Liver (tissue), 3 donors: ENCODE measurements around the gene EVA1C.

ENCODE experiments used
- CTCF ChIP-seq: fragments of 150-350 bp; IDR thresholded peaks from 2 replicates; pipeline ENCODE4 v1.5.1; 2017; ENCODE audit warnings: improper control_type of control experiment, low read depth, low read length; ENCODE audit not compliant: missing input control
- GABPA ChIP-seq, 2 donors: IDR thresholded peaks in 1 of 2; conservative IDR thresholded peaks in 1 of 2; 2 replicates each; pipeline ENCODE4 v1.6.1; 2016; ENCODE audit warnings: antibody characterized with exemption in 2 of 2, mild to moderate bottlenecking in 1 of 2, moderate library complexity in 1 of 2
- JUND ChIP-seq, 2 donors: IDR thresholded peaks; 2 replicates each; pipeline ENCODE4 v1.6.1; 2016; ENCODE audit warnings: antibody characterized with exemption in 2 of 2
- MAX ChIP-seq: IDR thresholded peaks from 2 replicates; pipeline ENCODE4 v1.6.1; 2016; ENCODE audit warnings: antibody characterized with exemption
- RAD21 ChIP-seq, 2 donors: IDR thresholded peaks; 2 replicates each; pipeline ENCODE4 v1.6.1; 2016; ENCODE audit warnings: antibody characterized with exemption in 2 of 2, mild to moderate bottlenecking in 2 of 2
- REST ChIP-seq: IDR thresholded peaks from 2 replicates; pipeline ENCODE4 v1.6.1; 2016; ENCODE audit warnings: antibody characterized with exemption, mild to moderate bottlenecking
- donor health status: healthy.
- donor health status: healthy.

GRCh38 chr21:32484706-32485380 is 72.3 kb downstream of the EVA1C start:
- TF ChIP-seq MAX (no peak), CTCF (no peak), REST (no peak), GABPA (IDR thresholded peaks at IDR 0.05 in 1 of 2, conservative IDR thresholded peaks at IDR 0.05 in 1 of 2) (no peak), JUND (IDR thresholded peaks at IDR 0.05) (no peak), RAD21 (IDR thresholded peaks at IDR 0.05) (no peak)
